ENCODE measurements around the gene TGFB2.

TGFB2 gene

GRCh38 chr1:218336328-218336727 is 8.8 kb upstream of the TGFB2 start:
- no peak for DNase-seq

- DNase-seq: peak; percentile 41
These were observed 5.8 kb upstream of the TGFB2 start for GRCh38 chr1:218339267-218339831.

- DNase-seq: no peak
These were observed 3.8 kb upstream of the TGFB2 start for GRCh38 chr1:218341325-218341724.

GRCh38 chr1:218342091-218342490 is 3.0 kb upstream of the TGFB2 start:
- no peak for DNase-seq

- peak; percentile 76 for DNase-seq
These were observed 696 bp downstream of the TGFB2 start for GRCh38 chr1:218345673-218346390.

DNA sequence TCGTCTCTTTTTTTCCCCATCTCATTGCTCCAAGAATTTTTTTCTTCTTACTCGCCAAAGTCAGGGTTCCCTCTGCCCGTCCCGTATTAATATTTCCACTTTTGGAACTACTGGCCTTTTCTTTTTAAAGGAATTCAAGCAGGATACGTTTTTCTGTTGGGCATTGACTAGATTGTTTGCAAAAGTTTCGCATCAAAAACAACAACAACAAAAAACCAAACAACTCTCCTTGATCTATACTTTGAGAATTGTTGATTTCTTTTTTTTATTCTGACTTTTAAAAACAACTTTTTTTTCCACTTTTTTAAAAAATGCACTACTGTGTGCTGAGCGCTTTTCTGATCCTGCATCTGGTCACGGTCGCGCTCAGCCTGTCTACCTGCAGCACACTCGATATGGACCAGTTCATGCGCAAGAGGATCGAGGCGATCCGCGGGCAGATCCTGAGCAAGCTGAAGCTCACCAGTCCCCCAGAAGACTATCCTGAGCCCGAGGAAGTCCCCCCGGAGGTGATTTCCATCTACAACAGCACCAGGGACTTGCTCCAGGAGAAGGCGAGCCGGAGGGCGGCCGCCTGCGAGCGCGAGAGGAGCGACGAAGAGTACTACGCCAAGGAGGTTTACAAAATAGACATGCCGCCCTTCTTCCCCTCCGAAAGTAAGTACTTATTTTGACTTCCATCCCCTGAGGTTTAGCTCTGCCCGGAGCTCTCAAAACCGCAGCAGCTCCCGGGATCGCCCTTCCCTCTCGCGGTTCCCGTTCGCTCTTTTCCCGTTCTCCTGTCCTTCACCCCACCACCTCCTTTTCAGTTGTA is 1.5 kb downstream of the TGFB2 start:
- peak; percentile 32 for DNase-seq

- no peak for DNase-seq
These were observed 2.2 kb downstream of the TGFB2 start for GRCh38 chr1:218347336-218347722.

- no peak for DNase-seq
These were observed 2.8 kb downstream of the TGFB2 start for GRCh38 chr1:218347723-218348627.

- no peak for DNase-seq
These were observed 3.5 kb downstream of the TGFB2 start for GRCh38 chr1:218348628-218349071.

DNA sequence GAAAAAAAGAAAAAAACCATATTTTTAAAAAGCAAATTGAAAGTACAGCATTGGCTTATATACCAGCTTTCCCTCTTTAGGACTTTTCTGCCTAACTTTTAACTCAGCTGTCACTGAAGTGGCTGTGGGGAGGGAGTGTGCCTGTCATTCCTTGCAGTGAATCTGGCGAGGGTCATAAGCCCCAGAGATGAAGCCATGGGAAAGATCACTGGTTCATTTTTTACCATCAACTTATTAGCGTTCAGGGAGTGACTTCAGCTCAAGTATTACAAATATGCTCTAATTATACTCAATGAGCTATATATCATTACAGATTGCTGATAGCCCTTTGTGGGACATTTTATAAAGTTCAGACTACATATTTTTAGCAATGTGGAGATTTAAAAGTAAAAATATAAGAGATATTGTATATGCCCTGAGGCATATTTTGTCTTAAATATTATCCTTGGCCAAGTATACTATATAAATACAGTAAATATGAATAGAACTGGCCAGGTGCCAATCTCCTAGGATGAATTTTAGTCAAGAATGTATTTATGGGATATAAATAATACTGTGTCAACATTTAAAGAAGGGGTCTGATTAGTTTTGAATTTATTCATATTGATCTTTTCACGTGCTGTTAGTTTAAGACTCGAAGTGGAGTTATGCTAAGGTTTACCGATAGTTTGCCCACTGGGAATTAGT is 4.4 kb downstream of the TGFB2 start:
- DNase-seq: no peak

DNA sequence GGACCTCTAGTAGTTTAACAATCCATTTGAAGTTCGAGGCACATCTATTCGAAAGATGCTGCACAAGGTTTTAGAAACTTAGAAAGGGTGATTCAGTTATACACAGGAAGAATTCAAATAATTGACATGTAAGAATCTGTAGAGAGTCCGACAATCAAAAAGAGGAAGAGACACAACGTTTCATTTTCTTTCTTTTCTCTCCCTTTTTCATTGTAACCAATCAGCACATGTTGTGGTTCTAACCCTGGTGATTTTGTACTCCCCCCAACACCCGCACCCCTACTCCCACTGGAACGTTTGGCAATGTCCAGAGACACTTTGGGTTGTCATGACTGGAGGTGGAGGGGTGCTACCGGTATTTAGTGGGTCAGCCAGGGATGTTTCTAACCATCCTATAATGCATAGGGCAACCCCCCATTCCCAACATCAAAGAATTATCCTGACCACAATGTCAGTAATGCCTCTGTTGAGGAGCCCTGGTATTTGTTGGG is 4.9 kb downstream of the TGFB2 start:
- DNase-seq: no peak

GRCh38 chr1:218350801-218351266 is 5.7 kb downstream of the TGFB2 start:
- DNase-seq: peak; percentile 67

- DNase-seq: peak; percentile 72
These were observed 6.4 kb downstream of the TGFB2 start for GRCh38 chr1:218351391-218352074.

GRCh38 chr1:218352075-218352438 is 6.9 kb downstream of the TGFB2 start:
- DNase-seq: no peak

GRCh38 chr1:218353656-218354055 is 8.5 kb downstream of the TGFB2 start:
- no peak for DNase-seq

DNA sequence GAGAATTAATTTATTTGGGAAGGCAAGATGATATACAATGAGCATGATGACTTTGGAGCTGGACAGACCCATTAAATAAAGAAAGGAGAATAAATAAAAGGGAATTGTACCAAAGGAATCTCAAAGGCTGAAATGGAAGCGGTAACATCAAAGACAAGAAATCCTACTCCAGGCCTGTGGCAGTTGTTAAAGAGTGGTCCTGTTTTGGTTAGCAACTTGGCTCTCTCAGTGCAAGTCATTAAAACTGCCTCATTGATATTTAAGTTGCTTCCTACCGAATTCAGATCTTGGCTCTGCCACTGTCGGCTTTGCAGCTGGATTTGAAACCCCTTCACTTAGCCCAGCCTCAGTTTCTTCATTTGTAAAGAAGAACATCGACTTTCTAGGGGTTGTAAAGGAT is 10.1 kb downstream of the TGFB2 start:
- no peak for DNase-seq

GRCh38 chr1:218357211-218357892 is 12.2 kb downstream of the TGFB2 start:
- no peak for DNase-seq

- no peak for DNase-seq
These were observed 12.7 kb downstream of the TGFB2 start for GRCh38 chr1:218357893-218358232.

DNA sequence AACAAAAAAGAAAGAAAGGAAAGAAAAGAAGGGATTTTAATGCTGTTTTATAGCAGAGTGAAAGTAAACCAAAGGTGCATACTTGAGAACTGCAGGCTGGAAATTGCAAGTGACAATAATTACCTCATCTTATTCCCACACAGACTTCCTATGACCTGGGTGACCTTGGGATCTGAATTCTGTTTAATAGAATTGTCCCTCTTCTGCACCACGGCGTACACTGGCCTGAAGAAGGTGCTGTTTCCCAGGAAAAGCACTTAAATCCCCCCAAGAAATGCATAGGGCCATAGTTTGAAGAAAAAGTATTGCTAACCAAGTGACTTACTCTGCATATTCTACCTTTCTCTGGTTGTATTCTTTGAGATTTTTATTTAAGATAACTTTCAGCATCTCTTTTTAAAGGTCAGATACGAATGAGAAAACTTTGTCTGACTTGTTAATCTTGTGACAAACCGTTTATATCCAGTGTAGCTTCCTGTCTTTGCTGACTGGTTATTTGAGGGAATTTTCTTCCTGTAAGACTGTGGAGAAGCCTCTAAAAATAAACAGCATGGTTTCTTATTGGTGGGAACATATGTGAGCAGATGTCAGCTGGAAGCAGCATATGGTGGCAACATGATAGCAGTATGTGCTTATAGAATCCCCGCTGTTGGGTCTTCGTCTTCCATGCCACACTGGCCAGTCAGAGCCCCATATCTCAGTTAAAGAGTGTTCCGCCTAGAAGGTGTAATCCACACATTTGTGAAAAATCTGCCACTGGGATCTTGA is 16.3 kb downstream of the TGFB2 start:
- peak; percentile 66 for DNase-seq

Measured in HCEC 1CT (cell line).